Lower lobe of right lung (tissue), 2 donors: Measurements from ENCODE around the gene NAALADL2. TPM values are rescaled to one million over a fixed set of nuclear protein-coding genes. Genes with fewer than 3 reads are reported as not detected.

Source experiments
- ATAC-seq, 2 donors: fragments of 200-7000 bp; cut with Tn5 transposase; one replicate each; pipeline ENCODE4 v1.9.1; 2020 to 2022; ENCODE audit warnings: mild to moderate bottlenecking in 2 of 2, moderate library complexity in 2 of 2
- DNase-seq: peaks from one replicate; pipeline ENCODE4 v3.0.0-alpha.2; 2020
- H3K27ac ChIP-seq: fragments of 200-600 bp; one replicate; pipeline ENCODE4 v1.8.0; 2022
- H3K27me3 ChIP-seq: fragments of 200-600 bp; one replicate; pipeline ENCODE4 v1.8.0; 2022; ENCODE audit warnings: low read depth
- H3K36me3 ChIP-seq: fragments of 200-600 bp; one replicate; pipeline ENCODE4 v1.8.0; 2022; ENCODE audit warnings: mild to moderate bottlenecking
- H3K4me1 ChIP-seq: fragments of 200-600 bp; one replicate; pipeline ENCODE4 v1.8.0; 2022
- H3K4me3 ChIP-seq: fragments of 200-600 bp; one replicate; pipeline ENCODE4 v1.8.0; 2022; ENCODE audit warnings: mild to moderate bottlenecking
- H3K9me3 ChIP-seq: fragments of 200-600 bp; one replicate; pipeline ENCODE4 v1.8.0; 2022
- intact Hi-C: fragments of 100-400 bp; cut with DNase I; formaldehyde crosslinking; loops from one replicate; pipeline ENCODE4 v1.11.0; 2022
- total RNA-seq: library from RNA; stranded (reverse); fragmentation: NEBNext Ultra II Directional; extraction: Animal tissue kit (Norgen Biotek cat#: 25700); gene quantifications from one replicate; pipeline ENCODE4 v1.2.1, GENCODE V29; 2021
- TF ChIP-seq, protein P1 (sequence below): fragments of 200-600 bp; IDR thresholded peaks from one replicate; pipeline ENCODE4 v1.8.0; 2022; ENCODE audit warnings: antibody characterized with exemption, mild to moderate bottlenecking
- donor health status: DM: no; HTN: yes; CAD: no; lungs with severe emphysema.

The NAALADL2 gene
- total RNA-seq, 1 donor from 2014 or later, result 9.8 TPM

DNA sequence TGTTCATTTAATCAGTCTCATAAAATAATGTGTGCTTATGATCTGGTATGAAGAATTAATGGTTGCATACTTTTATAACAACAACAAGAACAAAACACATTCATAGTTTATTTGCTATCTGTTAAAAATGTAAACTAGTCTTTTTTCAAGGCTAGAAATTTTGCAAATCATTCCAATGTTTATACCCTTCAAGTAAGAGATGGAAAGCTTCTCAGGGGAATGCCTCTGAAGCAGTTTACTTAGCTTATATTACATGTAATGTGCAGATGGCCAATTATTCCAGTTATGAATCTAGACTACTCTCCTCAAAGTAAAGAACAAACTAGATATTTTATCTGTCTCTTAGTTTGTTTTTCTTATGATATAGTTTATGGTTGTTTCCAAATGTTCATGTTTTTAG, 575.4 kb downstream of the NAALADL2 start:
- TF ChIP-seq, protein P1, sequence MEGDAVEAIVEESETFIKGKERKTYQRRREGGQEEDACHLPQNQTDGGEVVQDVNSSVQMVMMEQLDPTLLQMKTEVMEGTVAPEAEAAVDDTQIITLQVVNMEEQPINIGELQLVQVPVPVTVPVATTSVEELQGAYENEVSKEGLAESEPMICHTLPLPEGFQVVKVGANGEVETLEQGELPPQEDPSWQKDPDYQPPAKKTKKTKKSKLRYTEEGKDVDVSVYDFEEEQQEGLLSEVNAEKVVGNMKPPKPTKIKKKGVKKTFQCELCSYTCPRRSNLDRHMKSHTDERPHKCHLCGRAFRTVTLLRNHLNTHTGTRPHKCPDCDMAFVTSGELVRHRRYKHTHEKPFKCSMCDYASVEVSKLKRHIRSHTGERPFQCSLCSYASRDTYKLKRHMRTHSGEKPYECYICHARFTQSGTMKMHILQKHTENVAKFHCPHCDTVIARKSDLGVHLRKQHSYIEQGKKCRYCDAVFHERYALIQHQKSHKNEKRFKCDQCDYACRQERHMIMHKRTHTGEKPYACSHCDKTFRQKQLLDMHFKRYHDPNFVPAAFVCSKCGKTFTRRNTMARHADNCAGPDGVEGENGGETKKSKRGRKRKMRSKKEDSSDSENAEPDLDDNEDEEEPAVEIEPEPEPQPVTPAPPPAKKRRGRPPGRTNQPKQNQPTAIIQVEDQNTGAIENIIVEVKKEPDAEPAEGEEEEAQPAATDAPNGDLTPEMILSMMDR, result no peak
- intact Hi-C loops, result no loop called here
- no peak for ATAC-seq

DNA sequence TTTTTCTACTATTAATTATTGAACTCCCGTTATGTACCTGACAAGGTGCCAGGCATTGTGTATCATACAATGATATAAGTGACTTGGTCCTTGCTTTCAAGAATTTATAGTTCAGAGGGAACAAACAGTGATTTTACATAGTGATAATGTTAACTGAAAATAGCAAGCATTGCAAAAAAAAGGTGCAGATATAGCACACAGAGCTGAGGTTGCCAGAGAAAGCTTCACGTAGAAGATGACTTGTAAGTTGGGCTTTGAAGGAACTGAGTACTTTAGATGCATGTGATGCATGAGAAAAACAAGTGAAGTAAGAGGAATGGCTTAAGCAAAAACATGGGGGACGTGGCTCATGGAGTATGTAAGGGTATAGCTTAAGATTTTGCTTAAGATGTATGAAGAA, 584.5 kb downstream of the NAALADL2 start:
- DNase-seq (no peak), ATAC-seq (no peak)
- Histone ChIP-seq H3K4me1 (no peaks in the 10 kb centered on the region), H3K27ac (no peak overlapping the region), H3K9me3 (no peaks in the 10 kb centered on the region), H3K27me3 (no peaks in the 10 kb centered on the region), H3K36me3 (no peaks in the 10 kb centered on the region), H3K4me3 (no peak overlapping the region)
- TF ChIP-seq, protein P1, result no peak
- intact Hi-C loops, result no loop called here

More for the DNA sequence above, 575.4 kb downstream of the NAALADL2 start:
- no peaks in the 10 kb centered on the region for H3K27me3 ChIP-seq
- H3K27ac ChIP-seq, result no peak overlapping the region
- no peaks in the 10 kb centered on the region for H3K9me3 ChIP-seq
- DNase-seq, result no peak
- no peaks in the 10 kb centered on the region for H3K4me1 ChIP-seq
- H3K36me3 ChIP-seq, result no peaks in the 10 kb centered on the region
- no peak overlapping the region for H3K4me3 ChIP-seq

DNA sequence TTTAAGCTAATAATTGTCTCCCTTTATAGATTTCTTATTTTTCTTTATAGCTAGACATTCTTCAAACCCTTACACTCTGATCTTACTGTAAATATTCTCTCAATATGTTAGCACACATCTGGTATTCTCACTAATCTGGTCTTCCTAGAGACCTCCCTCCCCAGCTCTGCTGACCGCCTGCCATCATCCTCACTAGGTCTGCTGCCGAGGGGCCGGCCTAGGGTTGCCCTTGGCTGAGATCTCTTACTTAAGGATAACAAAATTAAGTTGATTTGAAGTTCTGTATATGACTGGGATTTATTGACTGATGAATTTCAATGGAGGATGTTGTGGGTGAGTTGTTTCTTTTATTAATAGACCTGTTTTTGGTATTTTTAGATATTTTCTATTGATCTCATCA, 586.6 kb downstream of the NAALADL2 start:
- ATAC-seq, result no peak
- no peak for DNase-seq
- Histone ChIP-seq H3K4me3 (no peak overlapping the region), H3K9me3 (no peaks in the 10 kb centered on the region), H3K27ac (no peak overlapping the region), H3K27me3 (no peaks in the 10 kb centered on the region), H3K4me1 (no peaks in the 10 kb centered on the region), H3K36me3 (no peaks in the 10 kb centered on the region)
- intact Hi-C loops, result no loop called here
- TF ChIP-seq, protein P1, result no peak

DNA sequence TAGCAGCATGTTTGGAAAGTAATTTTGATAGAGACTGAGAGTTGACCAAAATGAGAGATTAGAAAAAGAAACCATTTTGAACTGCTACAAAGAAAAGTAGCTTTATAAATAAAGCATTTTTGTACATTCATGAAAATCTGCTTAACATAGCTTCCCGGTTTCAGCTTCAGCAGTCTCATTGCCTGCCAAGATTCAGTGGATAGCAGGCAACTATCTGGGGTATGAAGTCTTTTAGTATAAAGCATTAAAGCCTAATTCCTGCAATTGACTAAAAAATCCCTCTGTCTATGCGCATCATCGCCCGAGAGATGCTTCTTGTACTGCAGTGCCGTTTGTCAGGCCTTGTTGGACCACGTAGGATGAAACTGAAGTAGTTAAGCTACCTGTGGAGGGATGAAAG, 588.4 kb downstream of the NAALADL2 start:
- Histone ChIP-seq H3K4me3 (no peak overlapping the region), H3K36me3 (no peaks in the 10 kb centered on the region), H3K27ac (no peak overlapping the region), H3K9me3 (no peaks in the 10 kb centered on the region), H3K27me3 (no peaks in the 10 kb centered on the region), H3K4me1 (no peaks in the 10 kb centered on the region)
- intact Hi-C loops, result no loop called here
- TF ChIP-seq, protein P1, result no peak
- ATAC-seq, result no peak
- DNase-seq, result no peak

DNA sequence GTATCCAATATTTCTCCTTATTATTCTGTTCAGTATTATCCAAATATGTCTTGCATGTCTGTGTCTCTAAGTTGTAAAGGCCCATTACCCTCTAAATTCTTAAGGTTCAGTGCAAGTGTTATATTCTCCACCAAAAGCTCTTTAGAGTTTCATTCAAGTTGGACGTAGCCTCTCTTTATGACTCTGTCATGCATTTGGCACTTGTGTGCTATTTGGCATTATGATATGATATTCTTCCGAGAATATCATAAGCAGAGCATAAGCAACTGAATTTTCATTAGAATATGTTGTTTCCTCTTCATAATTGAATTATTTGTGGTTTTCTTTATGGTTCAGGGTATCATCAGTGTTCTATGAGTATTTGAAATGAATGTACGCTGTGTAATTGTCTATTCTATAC, 594.2 kb downstream of the NAALADL2 start:
- DNase-seq, result no peak
- H3K36me3 ChIP-seq, result no peaks in the 10 kb centered on the region
- H3K4me1 ChIP-seq, result no peaks in the 10 kb centered on the region
- intact Hi-C loops, result no loop called here
- no peak overlapping the region for H3K4me3 ChIP-seq
- no peak overlapping the region for H3K27ac ChIP-seq
- no peaks in the 10 kb centered on the region for H3K27me3 ChIP-seq
- ATAC-seq, result no peak
- H3K9me3 ChIP-seq, result no peaks in the 10 kb centered on the region
- TF ChIP-seq, protein P1, result no peak

DNA sequence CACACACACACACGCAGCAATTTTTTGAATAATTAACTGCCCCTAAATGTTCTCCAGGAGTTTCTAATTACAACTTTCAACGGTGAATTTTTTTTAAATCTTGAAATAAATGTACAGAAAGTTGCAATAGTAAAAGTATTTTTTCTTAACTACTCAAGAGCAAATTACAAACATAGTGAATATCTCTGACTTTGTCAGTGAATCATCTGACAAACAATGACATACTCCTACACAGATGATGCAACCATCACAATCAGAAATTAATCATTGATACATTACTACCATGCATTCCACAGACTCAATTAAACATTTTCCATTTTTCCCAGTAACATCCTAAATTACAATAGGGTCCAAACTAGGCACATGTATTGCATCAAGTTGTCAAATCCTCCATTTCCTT, 597.3 kb downstream of the NAALADL2 start:
- ATAC-seq, result no peak
- no peaks in the 10 kb centered on the region for H3K36me3 ChIP-seq
- no peaks in the 10 kb centered on the region for H3K4me1 ChIP-seq

More for the DNA sequence above, 597.3 kb downstream of the NAALADL2 start:
- Histone ChIP-seq H3K4me3 (no peak overlapping the region), H3K27ac (no peak overlapping the region), H3K27me3 (no peaks in the 10 kb centered on the region), H3K9me3 (no peaks in the 10 kb centered on the region)
- intact Hi-C loops, result no loop called here
- TF ChIP-seq, protein P1, result no peak
- DNase-seq, result no peak
